ENCODE results near the gene GCFC2.
"Not testable (repeated sequence)": the region's sequence is repeated elsewhere in the genome, so short reads cannot be mapped to it uniquely, and the experiment has no call there.

Gene GCFC2

GRCh38 chr2:75676464-75676863, 34.3 kb downstream of the GCFC2 start:
- no peak for DNase-seq

GRCh38 chr2:75675908-75676307, 34.8 kb downstream of the GCFC2 start:
- DNase-seq: no peak

- not testable (repeated sequence) for DNase-seq
Observed at GRCh38 chr2:75675423-75675822, 35.3 kb downstream of the GCFC2 start.

- DNase-seq: no peak
Observed at GRCh38 chr2:75667884-75668283, 42.8 kb downstream of the GCFC2 start.

- DNase-seq: no peak
Observed at GRCh38 chr2:75666911-75667310, 43.8 kb downstream of the GCFC2 start.

GRCh38 chr2:75657798-75658197, 52.9 kb downstream of the GCFC2 start:
- DNase-seq: no peak

DNA sequence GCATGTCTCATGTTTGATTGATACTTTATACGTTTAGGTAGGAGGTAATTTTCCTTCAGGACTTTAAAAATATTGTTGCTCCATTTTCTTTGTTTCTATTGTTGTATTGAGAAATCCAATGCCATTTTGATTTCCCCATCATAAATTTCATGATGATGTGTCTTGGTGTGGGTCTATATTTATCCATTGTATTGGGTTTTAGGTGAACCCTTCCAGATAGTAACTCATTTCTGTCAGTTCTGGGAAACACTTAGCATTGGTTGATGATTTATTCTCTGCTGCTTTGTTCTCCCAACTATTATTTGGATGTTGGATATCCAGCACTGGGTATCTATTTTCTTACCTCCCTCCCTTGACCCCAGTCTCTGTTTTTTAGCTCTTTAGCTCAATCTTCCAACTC, 54.2 kb downstream of the GCFC2 start:
- DNase-seq: no peak

- DNase-seq: no peak
Observed at GRCh38 chr2:75655861-75656260, 54.9 kb downstream of the GCFC2 start.

GRCh38 chr2:75654012-75654411, 56.7 kb downstream of the GCFC2 start:
- no peak for DNase-seq

DNA sequence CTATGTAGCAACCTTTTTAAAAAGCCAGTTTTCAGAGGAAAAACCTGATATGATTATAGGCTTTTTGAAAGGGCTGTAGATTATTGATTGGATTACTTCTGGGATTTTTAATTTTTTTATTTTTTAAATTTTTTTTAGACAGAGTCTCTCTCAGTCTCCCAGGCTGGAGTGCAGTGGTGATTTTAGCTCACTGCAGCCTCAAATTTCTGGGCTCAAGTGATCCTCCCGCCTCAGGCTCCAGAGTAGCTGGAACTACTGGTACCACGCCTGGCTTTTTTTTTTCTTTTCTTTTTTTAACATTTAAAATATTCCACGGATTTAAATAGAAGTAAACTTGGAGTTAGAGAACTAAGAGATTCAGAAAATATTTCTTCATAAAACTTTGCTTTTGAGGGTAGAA, 62.9 kb downstream of the GCFC2 start:
- no peak for DNase-seq

GRCh38 chr2:75646583-75647425, 63.9 kb downstream of the GCFC2 start, which contains the start of gene MRPL19:
TSS of gene MRPL19 (plus strand) at chr2:75646783. CDS start at chr2:75646808, 25 bp downstream.
- peak; percentile 81 to 89 for DNase-seq

GRCh38 chr2:75646090-75646582, 64.6 kb downstream of the GCFC2 start:
- DNase-seq: no peak

GRCh38 chr2:75645643-75646042, 65.1 kb downstream of the GCFC2 start:
- DNase-seq: no peak

DNA sequence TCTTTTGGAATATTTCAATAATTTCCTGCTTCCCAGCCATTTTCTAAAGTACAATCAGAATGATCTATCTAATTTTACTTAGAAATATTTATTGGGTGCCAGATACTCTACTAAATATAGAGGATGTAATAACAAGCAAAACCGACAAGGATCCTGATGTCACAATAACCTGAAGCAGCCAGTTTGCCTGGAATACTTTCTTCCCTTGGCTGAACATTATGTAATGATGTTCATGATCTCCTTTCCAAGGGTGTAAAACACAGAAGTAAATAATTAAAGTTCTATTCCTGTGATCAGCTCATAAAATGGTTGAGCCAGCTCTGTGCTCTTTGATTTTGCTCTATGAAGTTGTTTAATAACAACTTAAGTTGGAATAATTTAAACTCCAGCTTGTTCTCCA, 66.7 kb downstream of the GCFC2 start:
- no peak for DNase-seq

GRCh38 chr2:75641587-75641986, 69.1 kb downstream of the GCFC2 start:
- DNase-seq: no peak

DNA sequence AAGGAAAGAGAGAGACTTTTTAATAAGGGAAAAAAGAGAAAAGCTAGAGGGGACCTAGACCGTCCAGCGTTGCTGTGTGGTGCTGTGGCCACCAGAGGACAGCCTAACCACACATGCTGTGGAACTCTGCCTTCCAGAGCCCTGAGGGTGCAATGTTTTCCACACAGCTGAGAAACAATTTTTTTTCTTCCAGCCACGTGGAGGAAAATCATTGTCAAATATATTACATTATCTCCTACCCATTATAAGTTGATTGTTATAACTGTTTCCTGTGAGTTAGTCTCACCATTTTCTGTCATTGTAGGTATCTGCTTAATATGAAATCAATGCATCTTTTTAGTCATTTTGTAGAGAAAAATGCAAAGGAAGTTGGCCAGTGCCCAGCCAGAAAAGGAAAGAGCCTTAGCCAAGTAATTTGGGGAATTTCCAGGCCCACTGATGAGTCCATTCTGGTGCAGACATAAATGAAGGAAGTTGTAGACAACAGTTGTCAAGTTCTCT, 70.0 kb downstream of the GCFC2 start:
- DNase-seq: peak; percentile 27 to 35

- no peak for DNase-seq
Observed at GRCh38 chr2:75637568-75637967, 73.1 kb downstream of the GCFC2 start.

- no peak for DNase-seq
Observed at GRCh38 chr2:75634945-75635344, 75.8 kb downstream of the GCFC2 start.

DNA sequence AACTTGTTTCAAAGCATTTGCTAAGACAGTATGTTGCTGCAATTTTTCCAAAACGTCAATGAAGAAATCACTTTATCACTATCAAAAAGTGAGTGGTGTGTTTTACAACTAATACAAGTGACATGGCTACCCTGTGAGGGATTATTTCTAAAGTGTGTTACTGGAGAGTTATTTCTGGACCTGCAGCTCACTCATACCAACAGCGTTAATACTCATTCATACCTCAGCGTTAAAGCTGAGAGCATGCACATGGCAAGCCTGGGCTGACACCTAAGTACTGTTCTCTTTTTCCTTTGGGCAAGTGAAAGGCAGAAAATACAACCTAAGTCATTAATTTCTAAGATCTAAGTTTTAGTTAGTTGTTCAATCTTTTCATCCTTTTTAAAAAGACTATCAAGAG, 77.1 kb downstream of the GCFC2 start:
- no peak for DNase-seq

- no peak for DNase-seq
Observed at GRCh38 chr2:75632813-75633212, 77.9 kb downstream of the GCFC2 start.

- no peak for DNase-seq
Observed at GRCh38 chr2:75632091-75632701, 78.5 kb downstream of the GCFC2 start.

- peak; percentile 46 to 76 for DNase-seq
Observed at GRCh38 chr2:75627902-75628504, 82.7 kb downstream of the GCFC2 start.

GRCh38 chr2:75622929-75623328, 87.8 kb downstream of the GCFC2 start:
- DNase-seq: no peak

DNA sequence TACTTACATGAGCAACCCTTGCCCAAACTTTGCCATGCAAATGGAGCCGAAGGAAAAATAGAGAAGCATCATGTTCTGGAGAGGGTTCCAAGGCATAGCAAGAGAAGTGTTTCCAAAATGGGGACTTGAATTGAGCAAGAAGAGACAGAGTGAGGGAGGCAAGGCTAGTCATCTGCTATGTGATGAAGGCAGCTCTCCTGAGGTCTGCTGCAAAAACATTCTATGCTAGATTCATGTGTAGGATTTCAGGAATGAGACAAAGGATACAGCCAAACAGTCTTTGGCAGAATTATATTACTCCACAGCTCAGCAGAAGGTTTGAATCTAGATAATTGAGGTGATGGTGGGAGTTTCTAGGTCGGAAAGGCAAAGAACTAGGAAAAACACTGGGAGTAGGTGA, 88.2 kb downstream of the GCFC2 start:
- DNase-seq: no peak

Measured in SHP77 (cell line).